ENCODE results near the gene LOC128125822.
"Not testable (repeated sequence)": the region's sequence is repeated elsewhere in the genome, so short reads cannot be mapped to it uniquely, and the experiment has no call there.

Gene LOC128125822

DNA sequence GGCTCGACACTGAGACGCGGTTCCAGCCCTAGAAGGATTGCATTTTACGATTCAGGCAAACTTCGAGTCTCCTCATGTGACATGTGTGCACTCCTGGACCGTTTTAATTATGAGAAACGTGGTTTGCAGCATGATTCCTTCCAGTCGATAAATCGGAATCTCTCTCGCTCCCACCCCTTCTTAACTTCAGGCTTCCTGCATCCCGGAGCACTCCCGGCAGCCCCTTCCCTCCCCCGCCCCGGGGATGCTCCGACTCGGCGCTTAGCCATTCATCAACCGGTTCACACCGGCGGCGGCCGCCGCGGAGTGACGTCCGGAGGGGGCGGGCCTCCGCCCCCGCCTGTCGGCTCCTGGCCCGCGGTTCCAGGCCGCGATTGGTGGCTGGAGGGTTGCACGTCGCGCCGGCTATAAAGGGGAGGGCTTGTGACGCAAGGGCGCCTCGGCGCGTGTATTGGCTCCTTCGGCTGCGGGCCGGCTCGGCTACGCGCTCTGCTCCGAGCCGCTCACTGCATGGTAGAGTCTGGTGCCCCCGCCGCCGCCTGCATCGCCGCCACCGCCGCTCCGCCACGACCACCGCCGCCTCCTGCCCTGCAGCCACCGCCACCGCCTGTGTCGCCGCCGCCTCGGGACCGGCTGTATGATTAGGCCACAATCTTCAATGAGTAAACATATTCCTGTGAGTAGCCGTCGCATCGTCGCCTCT is at the start of gene LOC128125822, which contains the start of gene PTP4A1:
Gene LOC128125822 (plus strand): TSS at position 437 of the 703 bp plus-strand sequence.
Gene PTP4A1 (plus strand): TSS at position 437 of the 703 bp plus-strand sequence. CDS start 4,401 bp downstream, outside the sequence.
- ChIA-PET CTCF (no interaction called here), POLR2A (no interaction called here)
- in situ Hi-C loops (cut with HindIII; ENCODE audit: low pct_unique_long_range_greater_than_20kb, low sequenced_read_pairs) (loop anchor here (5.0 kb wide), 1 partner anchor 45 kb away; no protein-coding TSS in a partner anchor), intact Hi-C loops (cut with micrococcal nuclease; ENCODE audit: unreplicated experiment) (loop anchor here (5.0 kb wide), 1 partner anchor 220 kb away; no protein-coding TSS in a partner anchor)
- no peaks in the 10 kb centered on the region; the same call in 1 of the 2 replicates for H3K27me3 ChIP-seq (ENCODE audit: control insufficient read depth, insufficient read depth, low read length)
- no peaks in the 10 kb centered on the region for H3K9me3 ChIP-seq (ENCODE audit: control insufficient read depth, insufficient read depth, low read depth, low read length)
- no TSS peak for BruUV-seq (replicated peaks)
- TF ChIP-seq, protein P1, sequence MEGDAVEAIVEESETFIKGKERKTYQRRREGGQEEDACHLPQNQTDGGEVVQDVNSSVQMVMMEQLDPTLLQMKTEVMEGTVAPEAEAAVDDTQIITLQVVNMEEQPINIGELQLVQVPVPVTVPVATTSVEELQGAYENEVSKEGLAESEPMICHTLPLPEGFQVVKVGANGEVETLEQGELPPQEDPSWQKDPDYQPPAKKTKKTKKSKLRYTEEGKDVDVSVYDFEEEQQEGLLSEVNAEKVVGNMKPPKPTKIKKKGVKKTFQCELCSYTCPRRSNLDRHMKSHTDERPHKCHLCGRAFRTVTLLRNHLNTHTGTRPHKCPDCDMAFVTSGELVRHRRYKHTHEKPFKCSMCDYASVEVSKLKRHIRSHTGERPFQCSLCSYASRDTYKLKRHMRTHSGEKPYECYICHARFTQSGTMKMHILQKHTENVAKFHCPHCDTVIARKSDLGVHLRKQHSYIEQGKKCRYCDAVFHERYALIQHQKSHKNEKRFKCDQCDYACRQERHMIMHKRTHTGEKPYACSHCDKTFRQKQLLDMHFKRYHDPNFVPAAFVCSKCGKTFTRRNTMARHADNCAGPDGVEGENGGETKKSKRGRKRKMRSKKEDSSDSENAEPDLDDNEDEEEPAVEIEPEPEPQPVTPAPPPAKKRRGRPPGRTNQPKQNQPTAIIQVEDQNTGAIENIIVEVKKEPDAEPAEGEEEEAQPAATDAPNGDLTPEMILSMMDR (IDR thresholded peaks at IDR 0.05): no peak
- 0 out of 2 replicates have a peak, but pooled peaks have one; percentile 36 for TF ChIP-seq SIN3A (IDR thresholded peaks at IDR 0.05; ENCODE audit: borderline replicate concordance, insufficient read depth, low read depth, low read length)
- TF ChIP-seq, protein P2, sequence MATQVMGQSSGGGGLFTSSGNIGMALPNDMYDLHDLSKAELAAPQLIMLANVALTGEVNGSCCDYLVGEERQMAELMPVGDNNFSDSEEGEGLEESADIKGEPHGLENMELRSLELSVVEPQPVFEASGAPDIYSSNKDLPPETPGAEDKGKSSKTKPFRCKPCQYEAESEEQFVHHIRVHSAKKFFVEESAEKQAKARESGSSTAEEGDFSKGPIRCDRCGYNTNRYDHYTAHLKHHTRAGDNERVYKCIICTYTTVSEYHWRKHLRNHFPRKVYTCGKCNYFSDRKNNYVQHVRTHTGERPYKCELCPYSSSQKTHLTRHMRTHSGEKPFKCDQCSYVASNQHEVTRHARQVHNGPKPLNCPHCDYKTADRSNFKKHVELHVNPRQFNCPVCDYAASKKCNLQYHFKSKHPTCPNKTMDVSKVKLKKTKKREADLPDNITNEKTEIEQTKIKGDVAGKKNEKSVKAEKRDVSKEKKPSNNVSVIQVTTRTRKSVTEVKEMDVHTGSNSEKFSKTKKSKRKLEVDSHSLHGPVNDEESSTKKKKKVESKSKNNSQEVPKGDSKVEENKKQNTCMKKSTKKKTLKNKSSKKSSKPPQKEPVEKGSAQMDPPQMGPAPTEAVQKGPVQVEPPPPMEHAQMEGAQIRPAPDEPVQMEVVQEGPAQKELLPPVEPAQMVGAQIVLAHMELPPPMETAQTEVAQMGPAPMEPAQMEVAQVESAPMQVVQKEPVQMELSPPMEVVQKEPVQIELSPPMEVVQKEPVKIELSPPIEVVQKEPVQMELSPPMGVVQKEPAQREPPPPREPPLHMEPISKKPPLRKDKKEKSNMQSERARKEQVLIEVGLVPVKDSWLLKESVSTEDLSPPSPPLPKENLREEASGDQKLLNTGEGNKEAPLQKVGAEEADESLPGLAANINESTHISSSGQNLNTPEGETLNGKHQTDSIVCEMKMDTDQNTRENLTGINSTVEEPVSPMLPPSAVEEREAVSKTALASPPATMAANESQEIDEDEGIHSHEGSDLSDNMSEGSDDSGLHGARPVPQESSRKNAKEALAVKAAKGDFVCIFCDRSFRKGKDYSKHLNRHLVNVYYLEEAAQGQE (IDR thresholded peaks at IDR 0.05; ENCODE audit: insufficient read depth in 1 of 2, low read depth in 2 of 2, low read length in 1 of 2): no peak
- TF ChIP-seq TCF7L2 (IDR thresholded peaks at IDR 0.05; ENCODE audit: low read depth, low read length): 0 out of 2 replicates have a peak, but pooled peaks have one; percentile 30
- peak; percentile 50; the same call in 1 of the 2 replicates for TF ChIP-seq POLR2AphosphoS5 (IDR thresholded peaks at IDR 0.05; ENCODE audit: low read depth, low read length)
- ATAC-seq: peak; percentile 97
- DNase-seq (ENCODE audit: low read depth, low spot score): peak; percentile 85
- peaks cover 22% of the 10 kb centered on the region for H3K4me1 ChIP-seq (ENCODE audit: control insufficient read depth, insufficient read depth, low read length)
- peak within 1 kb of the TSS; percentile 98 for H3K27ac ChIP-seq (ENCODE audit: low read length)
- peak within 1 kb of the TSS; percentile 82 to 85 for H3K4me3 ChIP-seq (ENCODE audit: low read depth in 2 of 2, low read length in 2 of 2)
- peaks cover 10% of the 10 kb centered on the region for H3K36me3 ChIP-seq (ENCODE audit: control insufficient read depth, insufficient read depth, low read length)

DNA sequence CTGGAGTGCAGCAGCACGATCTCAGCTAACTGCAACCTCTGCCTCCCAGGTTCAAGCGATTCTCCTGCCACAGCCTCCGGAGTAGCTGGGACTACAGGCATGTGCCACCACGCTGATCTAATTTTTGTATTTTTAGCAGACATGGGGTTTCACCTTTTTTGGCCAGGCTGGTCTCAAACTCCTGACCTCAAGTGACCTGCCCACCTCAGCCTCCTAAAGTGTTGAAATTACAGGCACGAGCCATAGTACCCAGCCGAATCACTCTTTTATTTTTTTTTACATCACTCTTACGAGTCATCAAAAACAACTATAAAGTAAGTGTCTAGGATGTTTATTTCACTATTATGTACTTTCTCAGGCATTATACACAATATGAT is 49.4 kb upstream of the LOC128125822 start:
- H3K9me3 ChIP-seq (ENCODE audit: control insufficient read depth, insufficient read depth, low read depth, low read length); H3K27ac ChIP-seq (ENCODE audit: low read length); H3K27me3 ChIP-seq (ENCODE audit: control insufficient read depth, insufficient read depth, low read length); ATAC-seq; BruUV-seq (replicated peaks); intact Hi-C loops (cut with micrococcal nuclease; ENCODE audit: unreplicated experiment); CTCF ChIA-PET; in situ Hi-C loops (cut with HindIII; ENCODE audit: low pct_unique_long_range_greater_than_20kb, low sequenced_read_pairs); H3K4me1 ChIP-seq (ENCODE audit: control insufficient read depth, insufficient read depth, low read length); H3K4me3 ChIP-seq (ENCODE audit: low read depth in 2 of 2, low read length in 2 of 2); H3K36me3 ChIP-seq (ENCODE audit: control insufficient read depth, insufficient read depth, low read length); DNase-seq (ENCODE audit: low read depth, low spot score): not testable (repeated sequence)
- POLR2A ChIA-PET: interaction anchor here (0.7 kb wide), 1 partner anchor 72 kb away, joined by 3 read pairs; no protein-coding TSS in a partner anchor

DNA sequence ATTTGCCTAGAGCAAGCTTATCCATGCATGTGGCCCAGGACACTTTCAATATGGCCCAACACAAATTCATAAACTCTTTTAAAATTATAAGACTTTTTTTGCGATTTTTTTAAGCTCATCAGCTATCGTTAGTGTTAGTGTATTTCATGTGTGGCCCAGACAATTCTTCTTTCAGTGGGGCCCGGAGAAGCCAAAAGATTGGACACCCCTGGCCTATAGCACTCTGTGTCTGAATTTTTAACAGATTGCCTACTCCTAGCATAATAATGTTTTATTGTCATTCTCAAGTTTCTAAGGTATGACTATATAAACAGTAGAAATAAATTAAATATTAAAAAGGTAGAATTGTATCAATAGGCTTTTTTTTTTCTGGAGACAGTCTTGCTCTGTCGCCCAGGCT is 48.6 kb upstream of the LOC128125822 start:
- H3K36me3 ChIP-seq (ENCODE audit: control insufficient read depth, insufficient read depth, low read length): no peaks in the 10 kb centered on the region
- ATAC-seq (no peak), DNase-seq (ENCODE audit: low read depth, low spot score) (no peak)
- H3K27me3 ChIP-seq (ENCODE audit: control insufficient read depth, insufficient read depth, low read length): no peaks in the 10 kb centered on the region
- H3K27ac ChIP-seq (ENCODE audit: low read length): no peak overlapping the region
- in situ Hi-C loops (cut with HindIII; ENCODE audit: low pct_unique_long_range_greater_than_20kb, low sequenced_read_pairs) (no loop called here), intact Hi-C loops (cut with micrococcal nuclease; ENCODE audit: unreplicated experiment) (no loop called here)
- no peak for TF ChIP-seq TCF7L2 (IDR thresholded peaks at IDR 0.05; ENCODE audit: low read depth, low read length)
- no peak for TF ChIP-seq POLR2AphosphoS5 (IDR thresholded peaks at IDR 0.05; ENCODE audit: low read depth, low read length)
- no peak for TF ChIP-seq SIN3A (IDR thresholded peaks at IDR 0.05; ENCODE audit: borderline replicate concordance, insufficient read depth, low read depth, low read length)
- TF ChIP-seq, protein P1 (IDR thresholded peaks at IDR 0.05): no peak
- TF ChIP-seq, protein P2 (IDR thresholded peaks at IDR 0.05; ENCODE audit: insufficient read depth in 1 of 2, low read depth in 2 of 2, low read length in 1 of 2): no peak
- no peaks in the 10 kb centered on the region for H3K9me3 ChIP-seq (ENCODE audit: control insufficient read depth, insufficient read depth, low read depth, low read length)
- ChIA-PET POLR2A (interaction anchor here (0.7 kb wide), 1 partner anchor 73 kb away, joined by 3 read pairs; no protein-coding TSS in a partner anchor), CTCF (no interaction called here)
- no TSS peak for BruUV-seq (replicated peaks)
- no peak overlapping the region for H3K4me3 ChIP-seq (ENCODE audit: low read depth in 2 of 2, low read length in 2 of 2)
- H3K4me1 ChIP-seq (ENCODE audit: control insufficient read depth, insufficient read depth, low read length): no peaks in the 10 kb centered on the region
